NCI-H748 (cell line): ENCODE measurements around the gene MAZ.
"Not testable (repeated sequence)": the region's sequence is repeated elsewhere in the genome, so short reads cannot be mapped to it uniquely, and the experiment has no call there.

ENCODE experiments used
- DNase-seq: peaks from one replicate; lab custom pipeline; 2025; ENCODE audit not compliant: unreplicated experiment; lab: John Stamatoyannopoulos, UW

Gene MAZ

DNA sequence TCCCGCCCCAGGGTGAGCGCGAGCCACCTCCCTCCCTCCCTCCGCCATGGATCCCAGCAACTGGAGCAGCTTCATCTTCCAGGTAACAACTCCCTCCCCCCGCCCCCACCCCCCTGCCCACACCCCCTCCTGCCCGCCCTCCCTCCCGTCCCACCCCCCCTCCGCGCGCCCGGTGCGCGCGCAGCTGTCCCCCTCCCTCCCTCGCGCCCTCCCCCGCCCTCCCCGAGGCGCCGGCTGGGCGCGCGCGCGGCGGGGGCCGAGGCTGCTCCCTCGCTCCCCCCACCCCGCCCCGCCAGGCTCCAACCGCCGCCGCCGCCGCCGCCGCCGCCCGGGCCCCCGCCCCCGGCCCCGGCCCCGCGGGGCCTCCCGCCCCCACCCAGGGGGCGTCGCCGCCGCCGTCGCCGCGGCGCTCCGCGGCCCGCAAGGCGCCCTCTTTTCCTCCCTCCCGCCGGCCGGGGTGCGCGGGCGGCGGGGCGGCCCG lies at the start of gene MAZ:
MAZ (plus strand) TSS at position 431 of the 481 bp plus-strand sequence. CDS start 173 bp downstream, outside the sequence.
- DNase-seq: no peak

DNA sequence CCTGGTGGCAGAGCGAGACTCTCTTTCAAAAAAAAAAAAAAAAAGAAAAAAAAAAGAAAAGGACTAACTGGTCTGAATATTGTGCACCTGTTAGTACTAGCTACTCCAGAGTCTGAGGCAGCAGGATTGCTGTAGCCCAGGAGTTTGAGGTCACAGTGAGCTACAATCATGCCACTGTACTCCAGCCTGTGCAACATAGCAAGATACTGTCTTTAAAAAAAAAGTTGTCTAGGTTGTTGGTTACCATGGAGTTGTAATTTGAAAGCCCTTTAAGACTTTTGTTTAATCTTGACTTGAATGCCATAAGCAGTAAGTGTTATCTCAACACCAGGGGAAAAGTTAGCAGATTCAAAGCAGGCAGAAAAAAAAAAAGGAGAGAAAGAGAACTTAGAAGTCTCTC lies 49.7 kb upstream of the MAZ start:
- no peak for DNase-seq

DNA sequence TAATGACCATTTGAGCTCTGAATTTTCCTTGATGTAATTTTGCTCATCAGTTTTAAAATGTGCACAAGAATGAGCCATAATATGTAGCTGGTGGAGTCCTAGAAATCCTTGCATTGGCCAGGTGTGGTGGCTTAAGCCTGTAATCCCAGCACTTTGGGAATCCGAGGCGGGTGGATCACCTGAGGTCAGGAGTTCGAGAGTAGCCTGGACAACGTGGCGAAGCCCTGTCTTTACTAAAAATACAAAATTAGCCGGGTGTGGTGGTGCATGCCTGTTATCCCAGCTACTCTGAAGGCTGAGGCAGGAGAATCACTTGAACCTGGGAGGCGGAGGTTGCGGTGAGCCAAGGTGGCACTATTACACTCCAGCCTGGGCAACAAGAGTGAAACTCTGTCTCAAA lies 49.2 kb upstream of the MAZ start:
- not testable (repeated sequence) for DNase-seq

DNA sequence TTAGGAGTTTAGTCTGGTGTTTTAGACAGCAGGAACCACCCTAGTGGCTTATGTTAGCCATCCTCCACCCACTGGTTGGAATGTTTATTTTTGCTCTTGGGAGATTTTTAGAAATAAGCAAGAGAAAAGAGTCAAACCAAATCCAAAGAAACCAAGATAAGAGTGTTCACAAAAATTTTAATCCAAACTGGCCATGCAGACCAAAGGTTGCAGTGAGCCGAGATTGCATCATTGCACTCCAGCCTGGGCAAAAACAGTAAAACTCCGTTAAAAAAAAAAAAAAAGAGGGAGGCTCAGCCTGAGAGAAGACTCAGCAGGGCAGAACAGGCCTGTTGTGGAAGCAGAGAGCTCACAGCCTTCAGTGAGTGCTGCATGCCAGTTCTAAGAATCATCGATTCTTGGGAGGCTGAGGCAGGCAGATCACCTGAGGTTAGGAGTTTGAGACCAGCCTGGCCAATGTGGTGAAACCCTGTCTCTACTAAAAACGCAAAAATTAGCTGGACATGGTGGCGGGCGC lies 48.3 kb upstream of the MAZ start:
- no peak for DNase-seq

DNA sequence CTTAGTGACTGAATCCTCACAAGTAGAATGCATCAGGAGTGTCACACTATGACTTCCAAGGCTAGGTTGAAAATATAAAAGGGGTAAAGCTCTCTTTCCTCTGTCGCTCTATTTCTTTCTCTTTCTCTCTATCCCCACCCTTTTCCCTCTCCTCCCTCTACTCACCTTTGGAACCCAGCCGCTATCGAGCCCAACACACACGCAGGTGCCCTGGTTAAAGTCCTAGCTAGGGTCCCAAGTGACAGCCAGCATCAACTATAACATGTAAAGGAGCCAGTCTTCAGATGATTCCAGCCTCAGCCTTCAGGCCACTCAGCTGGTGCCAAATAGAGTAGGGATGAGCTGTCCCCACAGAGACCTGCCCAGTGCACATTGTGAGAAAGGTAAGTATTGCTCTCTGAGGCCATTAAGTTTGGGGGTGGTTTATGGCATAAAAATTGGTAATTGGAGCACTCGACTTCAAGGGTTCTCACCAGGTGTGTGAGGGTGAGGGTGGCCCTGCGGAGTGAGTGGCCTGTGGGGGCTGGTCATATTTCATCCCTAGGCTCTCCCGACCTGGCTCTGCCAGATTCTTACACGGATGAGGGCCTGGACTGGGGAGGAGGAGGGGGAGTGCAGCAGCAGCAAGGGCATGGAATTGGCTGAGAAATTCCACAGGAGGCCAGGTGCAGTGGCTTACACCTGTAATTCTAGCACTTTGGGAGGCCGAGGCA lies 45.6 kb upstream of the MAZ start:
- peak; percentile 4 for DNase-seq

DNA sequence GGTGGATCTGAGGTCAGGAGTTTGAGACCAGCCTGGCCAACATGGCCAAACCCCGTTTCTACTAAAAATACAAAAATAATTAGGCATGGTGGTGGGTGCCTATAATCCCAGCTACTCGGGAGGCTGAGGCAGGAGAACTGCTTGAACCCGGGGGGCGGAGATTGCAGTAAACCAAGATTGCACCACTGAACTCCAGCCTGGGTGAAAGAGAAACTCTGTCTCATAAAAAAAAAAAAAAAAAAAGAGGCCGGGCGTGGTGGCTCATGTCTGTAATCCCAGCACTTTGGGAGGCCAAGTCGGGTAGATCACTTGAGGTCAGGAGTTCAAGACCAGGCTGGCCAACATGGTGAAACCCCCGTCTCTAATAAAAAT lies 45.1 kb upstream of the MAZ start:
- not testable (repeated sequence) for DNase-seq

DNA sequence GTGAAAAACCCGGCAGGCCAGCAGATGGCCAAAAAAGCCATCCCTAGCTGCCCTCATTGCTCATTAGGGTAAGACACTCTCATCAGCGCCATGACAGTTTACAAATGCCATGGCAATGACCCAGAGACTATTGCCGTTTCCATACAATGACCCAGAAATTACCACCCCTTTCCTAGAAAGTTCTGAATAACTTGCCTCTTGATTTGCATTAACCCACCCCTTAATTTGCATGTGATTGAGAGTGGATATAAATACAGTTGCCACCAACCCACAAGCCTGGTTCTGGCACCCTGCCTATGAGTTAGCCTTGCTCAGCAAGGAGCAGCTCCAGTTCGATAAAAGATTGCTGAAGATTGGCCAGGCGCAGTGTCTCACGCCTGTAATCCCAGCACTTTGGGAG lies 44.4 kb upstream of the MAZ start:
- DNase-seq: no peak

DNA sequence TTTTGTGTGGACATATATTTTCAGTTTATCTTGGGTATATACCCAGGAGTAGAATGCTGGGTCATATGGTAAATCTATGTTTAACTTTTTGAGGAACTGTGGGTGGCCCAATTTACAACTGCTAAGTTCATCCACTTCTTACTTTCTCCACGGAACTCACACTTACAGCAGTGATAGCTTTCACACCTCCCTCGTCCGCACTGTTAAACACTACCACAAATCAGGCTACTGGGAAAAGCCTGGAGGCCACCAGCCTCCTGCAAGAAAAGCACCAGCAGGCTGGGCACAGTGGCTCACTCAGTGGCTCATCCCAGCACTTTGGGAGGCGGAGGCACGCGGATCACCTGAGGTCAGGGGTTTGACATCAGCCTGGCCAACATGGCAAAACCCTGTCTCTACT lies 43.0 kb upstream of the MAZ start:
- DNase-seq: no peak

DNA sequence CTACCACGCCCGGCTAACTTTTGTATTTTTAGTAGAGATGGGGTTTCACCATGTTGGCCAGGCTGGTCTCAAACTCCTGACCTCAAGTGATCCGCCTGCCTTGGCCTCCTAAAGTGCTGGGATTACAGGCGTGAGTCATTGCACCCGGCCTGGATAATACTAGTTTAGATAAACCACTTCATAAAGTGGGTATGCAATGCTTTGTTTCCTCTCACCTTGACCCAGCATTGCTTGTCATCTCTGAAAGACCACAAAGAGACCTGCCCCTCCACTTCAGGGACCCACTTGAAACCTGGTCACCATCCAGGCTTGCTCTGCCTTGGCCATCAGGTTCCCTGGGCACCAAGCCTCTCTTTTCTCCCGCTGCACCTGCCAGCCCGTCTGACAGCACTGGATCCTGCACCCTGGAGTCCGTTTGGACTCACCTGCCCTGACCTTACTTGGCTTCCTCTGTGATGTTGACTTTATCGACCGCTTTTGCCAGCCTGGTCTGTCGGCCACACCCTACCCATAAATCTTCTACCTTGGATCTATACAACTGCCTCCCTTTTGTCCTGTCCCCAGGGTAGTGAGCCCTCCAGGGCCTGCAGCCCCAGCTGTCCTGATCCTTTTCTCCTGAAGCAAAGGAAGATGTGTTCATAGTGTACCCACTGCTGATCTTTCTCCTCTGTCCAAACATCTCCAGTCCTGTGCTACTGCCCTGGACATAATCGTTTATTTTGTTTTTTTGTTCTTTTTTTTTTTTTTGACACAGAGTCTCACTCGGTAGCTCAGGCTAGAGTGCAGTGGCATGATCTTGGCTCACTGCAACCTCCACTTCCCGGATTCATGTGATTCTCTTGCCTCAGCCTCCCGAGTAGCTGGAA lies 40.9 kb upstream of the MAZ start:
- DNase-seq: peak; percentile 96

DNA sequence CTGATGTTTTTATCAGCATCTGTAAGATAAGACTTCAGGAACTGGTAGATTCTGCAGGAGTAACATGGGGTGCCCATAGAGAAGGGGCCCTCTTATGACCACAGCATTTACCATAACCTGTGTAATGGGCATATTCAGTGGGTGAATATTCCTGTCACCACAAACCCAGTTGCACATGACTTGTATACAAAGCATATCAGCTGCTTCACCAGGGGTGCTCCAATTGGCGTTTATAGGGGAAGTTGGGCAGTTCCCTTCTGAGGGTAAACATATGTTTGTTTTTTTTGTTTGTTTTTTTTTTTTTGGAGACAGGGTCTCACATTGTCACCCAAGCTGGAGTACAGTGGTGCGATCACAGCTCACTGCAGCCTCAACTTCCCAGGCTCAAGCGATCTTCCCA lies 39.8 kb upstream of the MAZ start:
- DNase-seq: no peak

DNA sequence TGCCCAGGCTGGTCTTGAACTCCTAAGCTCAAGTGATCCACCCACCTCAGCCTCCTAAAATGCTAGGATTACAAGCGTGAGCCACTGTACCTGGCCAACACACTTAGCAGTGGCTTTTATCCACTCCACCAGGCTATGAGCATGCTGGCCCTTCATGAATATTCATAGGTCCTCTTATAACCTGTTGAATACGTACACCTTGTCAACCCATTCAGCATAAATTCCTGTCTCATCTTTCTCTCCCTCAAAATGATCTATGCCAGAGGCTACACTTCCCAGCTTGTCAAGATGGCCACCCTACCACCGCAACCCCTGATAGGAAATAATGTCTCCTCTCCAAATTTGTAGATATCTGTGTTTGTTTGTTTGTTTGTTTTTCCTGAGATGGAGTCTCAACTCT lies 39.3 kb upstream of the MAZ start:
- no peak for DNase-seq

DNA sequence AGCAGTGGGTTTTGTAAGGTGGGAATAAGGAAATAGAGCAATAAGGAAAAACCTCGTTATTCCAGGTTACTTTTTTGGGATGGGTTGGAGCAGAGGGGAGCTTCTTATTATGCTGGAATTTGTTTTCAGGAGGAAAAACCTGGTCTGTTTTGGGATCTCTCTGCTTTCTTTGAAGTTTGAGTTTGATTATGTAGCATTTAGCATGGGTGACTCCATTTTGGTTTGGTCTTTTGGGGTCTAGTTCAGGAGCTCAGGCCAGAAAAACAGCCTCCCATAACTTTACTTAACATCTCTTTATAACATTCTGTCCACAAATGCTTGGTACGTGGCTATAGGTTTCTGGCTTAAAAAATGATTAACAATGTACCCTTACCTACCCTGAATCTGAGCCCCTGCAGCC lies 36.8 kb upstream of the MAZ start:
- no peak for DNase-seq

DNA sequence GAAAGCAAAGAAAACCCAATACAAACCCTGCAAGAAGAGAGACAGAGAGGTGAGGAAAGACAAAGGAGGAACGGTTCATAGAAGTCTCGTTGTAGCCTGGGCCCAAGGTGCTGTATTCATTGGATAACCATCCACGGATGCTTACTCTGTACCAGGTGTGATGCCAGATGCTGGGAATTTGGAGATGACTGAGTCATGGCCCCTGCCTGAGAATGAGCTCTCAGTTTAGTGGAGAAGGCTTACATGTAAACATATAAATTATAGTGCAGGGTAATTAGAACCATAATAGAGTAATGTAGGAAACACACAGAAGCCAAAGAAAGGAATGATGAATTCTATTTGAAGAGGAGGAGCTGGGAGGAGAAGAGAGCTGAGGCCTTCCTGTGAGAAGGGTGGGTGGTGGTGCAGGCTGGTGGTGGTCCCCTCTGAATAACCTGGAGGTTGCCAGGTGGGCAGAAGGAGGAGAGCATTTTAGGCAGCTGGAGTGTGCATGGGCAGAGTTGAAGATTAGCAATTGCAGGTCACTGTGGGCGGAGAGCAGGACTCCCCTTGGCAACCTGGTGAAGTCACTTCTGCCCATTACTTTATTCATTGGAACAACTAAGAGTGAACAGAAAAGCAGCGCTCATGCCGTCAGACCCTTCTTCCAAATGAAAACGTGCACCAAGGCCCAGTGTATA lies 35.9 kb upstream of the MAZ start:
- peak; percentile 63 for DNase-seq

DNA sequence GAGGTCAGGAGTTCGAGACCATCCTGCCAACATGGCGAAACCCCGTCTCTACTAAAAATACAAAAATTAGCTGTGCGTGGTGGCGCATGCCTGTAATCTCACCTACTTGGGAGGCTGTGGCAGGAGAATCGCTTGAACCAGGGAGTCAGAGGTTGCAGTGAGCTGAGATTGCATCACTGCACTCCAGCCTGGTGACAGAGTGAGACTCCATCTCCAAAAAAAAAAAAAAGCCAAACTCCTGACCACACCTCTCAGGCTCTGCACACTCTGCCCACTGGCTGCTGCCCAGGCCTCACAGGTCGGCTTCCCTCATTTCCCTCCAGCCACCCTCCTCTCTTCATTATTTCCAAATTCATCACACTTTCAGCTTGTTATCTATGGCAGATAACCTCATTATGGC lies 34.0 kb upstream of the MAZ start:
- not testable (repeated sequence) for DNase-seq

DNA sequence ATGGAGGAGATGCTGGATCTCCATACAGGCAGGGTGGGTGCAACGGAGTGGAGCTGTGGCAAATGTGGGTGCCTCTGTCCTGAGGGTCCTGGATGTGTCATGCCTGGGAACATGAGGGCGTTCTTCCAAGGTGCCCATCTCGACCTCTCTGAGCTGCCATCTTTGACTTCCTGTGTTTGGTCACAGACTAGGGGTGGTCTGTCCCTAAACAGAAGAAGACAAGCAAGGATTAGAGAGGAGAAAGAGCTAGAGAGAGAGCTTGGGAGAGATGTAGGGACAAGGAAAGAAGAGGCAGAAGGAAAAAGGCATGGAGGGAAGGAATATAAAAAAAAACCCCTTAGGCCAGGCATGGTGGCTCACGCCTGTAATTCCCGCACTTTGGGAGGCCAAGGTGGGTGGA lies 31.6 kb upstream of the MAZ start:
- no peak for DNase-seq

DNA sequence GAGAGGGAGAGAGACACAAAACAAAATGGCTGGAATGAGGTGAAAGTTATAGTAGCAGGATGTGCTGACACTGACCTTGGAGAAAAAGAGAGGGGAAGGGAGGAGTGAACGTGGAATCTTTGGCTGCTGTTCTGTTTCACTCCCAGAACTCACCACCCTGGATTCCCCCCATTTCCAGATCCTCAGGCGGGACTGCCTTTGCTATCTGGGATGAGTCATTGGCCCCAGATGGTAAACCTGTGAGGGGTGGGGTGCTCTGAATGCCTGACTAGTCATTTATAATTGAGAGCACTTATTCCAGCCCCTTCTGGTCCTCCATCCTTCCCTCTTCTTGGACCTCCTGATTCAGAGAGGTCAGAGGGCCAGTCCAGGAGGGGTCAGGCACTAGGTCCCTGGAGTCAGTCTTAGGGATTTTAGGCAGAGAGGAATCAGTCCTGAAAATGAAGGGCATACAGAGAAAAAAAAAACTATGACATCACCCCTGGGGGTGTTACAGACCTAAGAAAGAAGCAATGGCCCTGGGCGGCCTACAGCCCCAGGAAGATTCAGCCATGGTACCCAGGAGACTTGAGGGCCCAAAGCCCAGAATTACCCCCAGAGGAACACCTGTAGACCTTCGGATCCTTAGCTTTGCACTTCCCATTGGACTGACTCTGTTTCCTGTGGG lies 30.5 kb upstream of the MAZ start:
- no peak for DNase-seq

DNA sequence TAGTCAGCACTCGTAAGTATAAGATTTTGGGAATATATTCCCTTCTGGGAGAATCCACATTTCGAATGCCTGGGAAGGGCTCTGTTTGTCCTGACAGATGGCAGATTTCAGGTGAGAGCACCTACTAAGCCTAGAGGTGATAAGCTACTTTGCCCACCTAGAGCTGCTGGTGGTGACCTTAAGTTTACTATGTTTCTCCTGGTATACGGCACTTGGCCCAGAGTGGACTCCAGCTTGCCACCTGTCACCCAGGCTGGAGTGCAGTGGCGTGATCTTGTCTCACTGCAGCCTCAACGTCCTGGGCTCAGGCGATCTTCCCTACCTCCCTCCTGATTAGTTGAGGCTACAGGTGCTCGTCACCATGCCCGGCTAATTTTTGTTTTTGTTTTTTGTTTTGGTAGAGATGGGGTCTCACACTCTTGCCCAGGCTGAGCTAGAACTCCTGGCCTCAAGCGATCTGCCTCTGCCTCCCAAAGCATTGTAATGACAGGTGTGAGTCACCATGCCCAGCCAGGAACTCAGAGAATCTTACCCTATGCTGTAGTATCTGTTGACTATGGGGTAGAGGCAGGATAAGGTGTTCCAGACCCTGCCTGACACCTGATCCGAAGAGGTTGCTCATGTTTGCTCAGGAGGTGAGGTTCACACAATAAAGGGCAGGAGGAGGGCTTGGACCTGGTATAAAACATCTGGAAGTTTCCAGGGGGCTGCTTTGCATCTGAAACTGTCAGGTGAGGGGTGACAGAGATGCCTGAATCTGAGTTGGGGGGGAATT lies 28.6 kb upstream of the MAZ start, which contains the start of gene ZG16:
ZG16 (plus strand) TSS at position 681 of the 775 bp plus-strand sequence. CDS start 1,011 bp downstream, outside the sequence.
- DNase-seq: no peak

DNA sequence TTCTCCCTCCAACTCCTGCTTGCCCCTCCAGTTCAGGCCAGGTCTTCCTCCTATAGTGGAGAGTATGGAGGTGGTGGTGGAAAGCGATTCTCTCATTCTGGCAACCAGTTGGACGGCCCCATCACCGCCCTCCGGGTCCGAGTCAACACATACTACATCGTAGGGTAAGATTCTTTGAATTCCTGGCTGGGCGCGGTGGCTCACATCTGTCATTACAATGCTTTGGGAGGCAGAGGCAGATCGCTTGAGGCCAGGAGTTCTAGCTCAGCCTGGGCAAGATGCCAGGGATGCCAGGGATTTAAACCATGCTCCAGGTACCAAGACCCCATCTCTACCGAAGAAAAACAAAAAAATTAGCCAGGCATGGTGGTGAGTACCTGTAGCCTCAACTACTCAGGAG lies 26.9 kb upstream of the MAZ start:
- DNase-seq: no peak

DNA sequence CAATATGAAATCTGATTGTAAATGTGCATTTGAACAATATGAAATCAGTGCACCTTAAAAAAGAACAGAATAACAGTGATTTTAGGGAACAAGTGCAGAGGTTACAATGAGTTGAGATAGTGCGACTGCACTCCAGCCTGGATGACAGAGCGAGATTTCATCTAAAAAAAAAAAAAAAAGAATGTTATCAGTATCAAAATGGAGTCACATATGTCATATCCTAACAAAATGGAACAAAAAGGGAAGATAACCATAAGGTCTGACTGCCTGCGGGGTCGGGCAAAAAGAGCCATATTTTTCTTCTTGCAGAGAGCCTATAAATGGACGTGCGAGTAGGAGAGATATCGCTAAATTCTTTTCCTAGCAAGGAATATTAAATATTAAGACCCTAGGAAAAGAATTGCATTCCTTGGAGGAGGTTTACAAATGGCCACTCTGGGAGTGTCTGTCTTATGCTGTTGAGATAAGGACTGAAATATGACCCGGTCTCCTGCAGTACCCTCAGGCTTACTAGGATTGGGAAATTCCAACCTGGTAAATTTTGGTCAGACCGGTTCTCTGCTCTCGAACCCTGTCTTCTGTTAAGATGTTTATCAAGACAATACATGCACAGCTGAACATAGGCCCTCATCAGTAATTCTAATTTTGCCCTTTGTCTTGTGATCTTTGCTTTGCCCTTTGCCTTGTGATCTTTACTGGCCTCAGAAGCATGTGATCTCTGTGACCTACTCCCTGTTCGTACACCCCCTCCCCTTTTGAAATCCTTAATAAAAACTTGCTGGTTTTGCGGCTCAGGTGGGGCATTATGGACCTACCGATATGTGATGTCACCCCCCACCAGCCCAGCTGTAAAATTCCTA lies 23.0 kb upstream of the MAZ start:
- DNase-seq: not testable (repeated sequence)
